A673 (cell line): Measurements from ENCODE around the gene MLH3.

ENCODE experiments used
- EZH2 ChIP-seq: fragments of 200-600 bp; sonication (generic); IDR thresholded peaks from 2 replicates; pipeline ENCODE4 v1.6.1; 2017; ENCODE audit warnings: borderline replicate concordance, low read depth, mild to moderate bottlenecking, mixed read lengths, antibody characterized with exemption, low read length; ENCODE audit not compliant: poor library complexity, severe bottlenecking
- TF ChIP-seq, protein P1 (sequence below): fragments of 300-800, 200-600 bp; sonication (generic); conservative IDR thresholded peaks from 2 replicates; pipeline ENCODE4 v1.5.1; 2017; ENCODE audit warnings: low read depth, mild to moderate bottlenecking, antibody characterized with exemption, low read length, moderate library complexity, mixed read lengths

DNA sequence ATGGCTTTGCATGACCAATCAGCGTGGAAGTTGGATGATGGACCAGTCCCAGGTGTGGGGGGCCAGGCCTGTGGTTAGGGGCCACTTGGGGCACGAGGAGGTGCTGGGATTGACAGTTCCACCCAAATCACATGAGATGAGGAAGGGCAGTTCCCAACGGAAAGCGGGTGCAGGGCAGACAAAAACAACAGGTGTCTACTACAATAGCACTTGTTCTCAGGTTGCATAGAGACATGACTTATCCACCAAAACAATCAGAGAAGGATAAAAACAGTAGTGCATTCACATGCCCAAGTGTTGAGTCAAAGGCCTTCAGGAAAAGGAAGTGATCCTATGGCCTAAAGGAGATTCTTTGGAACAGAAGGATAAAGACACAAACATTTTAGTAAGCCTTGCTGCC lies 63.1 kb downstream of the MLH3 start:
- TF ChIP-seq, protein P1, sequence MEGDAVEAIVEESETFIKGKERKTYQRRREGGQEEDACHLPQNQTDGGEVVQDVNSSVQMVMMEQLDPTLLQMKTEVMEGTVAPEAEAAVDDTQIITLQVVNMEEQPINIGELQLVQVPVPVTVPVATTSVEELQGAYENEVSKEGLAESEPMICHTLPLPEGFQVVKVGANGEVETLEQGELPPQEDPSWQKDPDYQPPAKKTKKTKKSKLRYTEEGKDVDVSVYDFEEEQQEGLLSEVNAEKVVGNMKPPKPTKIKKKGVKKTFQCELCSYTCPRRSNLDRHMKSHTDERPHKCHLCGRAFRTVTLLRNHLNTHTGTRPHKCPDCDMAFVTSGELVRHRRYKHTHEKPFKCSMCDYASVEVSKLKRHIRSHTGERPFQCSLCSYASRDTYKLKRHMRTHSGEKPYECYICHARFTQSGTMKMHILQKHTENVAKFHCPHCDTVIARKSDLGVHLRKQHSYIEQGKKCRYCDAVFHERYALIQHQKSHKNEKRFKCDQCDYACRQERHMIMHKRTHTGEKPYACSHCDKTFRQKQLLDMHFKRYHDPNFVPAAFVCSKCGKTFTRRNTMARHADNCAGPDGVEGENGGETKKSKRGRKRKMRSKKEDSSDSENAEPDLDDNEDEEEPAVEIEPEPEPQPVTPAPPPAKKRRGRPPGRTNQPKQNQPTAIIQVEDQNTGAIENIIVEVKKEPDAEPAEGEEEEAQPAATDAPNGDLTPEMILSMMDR = no peak
- TF ChIP-seq EZH2 = no peak
